ENCODE measurements around the gene DBP. TPM values are rescaled to one million over a fixed set of nuclear protein-coding genes. Genes with fewer than 3 reads are reported as not detected.
A peak's percentile ranks its signal among the peaks of the same experiment; 100 is the strongest.

DBP gene
- total and polyA plus RNA-seq, 2 of the 13 experiments (the other 11 are each of a cell fraction or from before 2014, with no cell fraction given), result 1.7 to 5.8 TPM

- DNase-seq (ENCODE audit: low spot score) (no peak), FAIRE-seq (no peak), ATAC-seq (no peak)
- in situ Hi-C loops (cut with HindIII; ENCODE audit: extremely low pct_ligation_motif_present, low pct_unique_long_range_greater_than_20kb), result no loop called here
- Histone ChIP-seq H3K9ac (ENCODE audit: insufficient read depth, low read depth, low read length) (no peak overlapping the region), H3K27me3 (ENCODE audit: control insufficient read depth in 1 of 2, insufficient read depth in 2 of 2, low read length in 2 of 2) (peaks cover 0 to 8% of the 10 kb centered on the region in 2 experiments; a peak in 3 of 5 replicates), H3K4me3 (replicated peaks in 1 of 3; ENCODE audit: insufficient read depth in 1 of 3, low read depth in 2 of 3, low read length in 3 of 3) (peak overlapping the region in 1 of 3 experiments; percentile 29; a peak in 1 of 6 replicates), H3K4me2 (ENCODE audit: low read depth, low read length) (peak overlapping the region; percentile 51), H3K79me2 (ENCODE audit: insufficient read depth, low read length) (no peaks in the 10 kb centered on the region), H3K4me1 (ENCODE audit: insufficient read depth, low read length) (peaks cover 48% of the 10 kb centered on the region), H3K36me3 (replicated peaks in 1 of 2; ENCODE audit: control insufficient read depth in 1 of 2, insufficient read depth in 2 of 2, low read length in 2 of 2) (no peaks in the 10 kb centered on the region), H3K27ac (ENCODE audit: extremely low read length, insufficient read depth, low read length) (no peak overlapping the region), H3K9me3 (ENCODE audit: low read length) (no peaks in the 10 kb centered on the region), H4K20me1 (ENCODE audit: insufficient read depth, low read length) (no peaks in the 10 kb centered on the region), H2AFZ (ENCODE audit: low read length) (no peak overlapping the region)
- 40% methylated on average over 32 of the region's 33 CpGs for WGBS (ENCODE audit: low lambda C conversion rate)
- POLR2A ChIA-PET, result interaction anchor here (1.0 kb wide), 1 partner anchor 21 kb away, joined by 4 read pairs; the partner anchor contains the start of genes RPL18 and SPHK2
- CTCF ChIA-PET (ENCODE audit: low intra/inter-chr PET ratio, low total read pairs), result no interaction called here
- no TSS peak for BruUV-seq (replicated peaks)
- intact Hi-C loops (cut with micrococcal nuclease; ENCODE audit: unreplicated experiment), result no loop called here
- TF ChIP-seq NBN (conservative IDR thresholded peaks at IDR 0.05), result no peak
- no peak for TF ChIP-seq ZNF713 (CRISPR knock-in tag; IDR thresholded peaks at IDR 0.05)
- TF ChIP-seq ZNF431 (CRISPR knock-in tag; IDR thresholded peaks at IDR 0.05; ENCODE audit: borderline replicate concordance, low read depth), result no peak
- no peak for TF ChIP-seq JUNB (CRISPR knock-in tag; IDR thresholded peaks at IDR 0.05; ENCODE audit: borderline replicate concordance)
- TF ChIP-seq PLSCR1 (CRISPR knock-in tag; IDR thresholded peaks at IDR 0.05; ENCODE audit: borderline replicate concordance), result no peak
- TF ChIP-seq TFDP1 (CRISPR knock-in tag; IDR thresholded peaks at IDR 0.05; ENCODE audit: borderline replicate concordance), result no peak
Observed at GRCh38 chr19:48639483-48640375, 2.5 kb upstream of the DBP start.

Measured in HepG2 (cell line).